IMR-90 (cell line): ENCODE data around the gene OSGEP. TPM values are rescaled to one million over a fixed set of nuclear protein-coding genes. Genes with fewer than 3 reads are reported as not detected.

Source experiments
- ATAC-seq: fragments of 200-7000 bp; cut with Tn5 transposase; 2 replicates; pipeline ENCODE4 v1.9.1; 2020; ENCODE audit warnings: low read depth, mild to moderate bottlenecking, moderate library complexity
- BruUV-seq: library from RNA; stranded (reverse); fragments of 400-500 nt; replicated peaks from 2 replicates; lab custom pipeline; 2021; lab: Mats Ljungman, UMichigan
- CTCF ChIA-PET: fragments of 300-600 bp; formaldehyde crosslinking; extraction: SDS; loops from one replicate; lab custom pipeline; 2021; ENCODE audit warnings: antibody characterized with exemption; lab: Yijun Ruan, JAX
- POLR2A ChIA-PET: fragments of 300-600 bp; sonication (Branson Sonifier 250); formaldehyde crosslinking; loops from one replicate; lab custom pipeline; 2022; ENCODE audit warnings: antibody characterized with exemption; ENCODE audit not compliant: unreplicated experiment; lab: Charles Lee
- DNase-seq: peaks from one replicate; pipeline ENCODE4 v3.0.0; 2013
- H2AFZ ChIP-seq: replicated peaks from 2 replicates; pipeline ENCODE3; 2013; ENCODE audit warnings: low read length, mild to moderate bottlenecking; ENCODE audit not compliant: poor library complexity
- H2AK5ac ChIP-seq: 2 replicates; pipeline ENCODE4 v1.6.1; 2013; ENCODE audit warnings: low read depth, low read length, inconsistent platforms
- H2AK9ac ChIP-seq: replicated peaks from 2 replicates; pipeline ENCODE3; 2013; ENCODE audit warnings: mild to moderate bottlenecking, low read depth, low read length, moderate library complexity; ENCODE audit not compliant: poor library complexity
- H2BK120ac ChIP-seq: 2 replicates; pipeline ENCODE4 v1.6.1; 2013; ENCODE audit warnings: low read depth, low read length, inconsistent platforms
- H2BK15ac ChIP-seq: 3 replicates; pipeline ENCODE4 v1.6.1; 2013; ENCODE audit warnings: low read depth, low read length, inconsistent platforms
- H2BK20ac ChIP-seq: 2 replicates; pipeline ENCODE4 v1.6.1; 2013; ENCODE audit warnings: low read depth, mild to moderate bottlenecking, inconsistent platforms, low read length, moderate library complexity
- H2BK5ac ChIP-seq: 2 replicates; pipeline ENCODE4 v1.6.1; 2013; ENCODE audit warnings: mild to moderate bottlenecking, low read depth, low read length, inconsistent platforms; ENCODE audit not compliant: poor library complexity, severe bottlenecking
- H3K14ac ChIP-seq: replicated peaks from 2 replicates; pipeline ENCODE4 v1.6.1; 2013; ENCODE audit warnings: low read depth, low read length, inconsistent platforms
- H3K18ac ChIP-seq: 2 replicates; pipeline ENCODE4 v1.6.1; 2013; ENCODE audit warnings: low read depth, low read length, control low read depth
- H3K23ac ChIP-seq: 2 replicates; pipeline ENCODE4 v1.6.1; 2013; ENCODE audit warnings: low read depth, low read length, inconsistent platforms
- H3K27ac ChIP-seq: 2 replicates; pipeline ENCODE4 v1.5.1; 2013; ENCODE audit warnings: mild to moderate bottlenecking, control low read depth, low read length; ENCODE audit not compliant: insufficient read depth
- H3K27me3 ChIP-seq: 2 replicates; pipeline ENCODE4 v1.6.1; 2013; ENCODE audit warnings: low read length; ENCODE audit not compliant: control insufficient read depth, insufficient read depth
- H3K36me3 ChIP-seq: 2 replicates; pipeline ENCODE4 v1.6.1; 2013; ENCODE audit warnings: low read length, mixed read lengths; ENCODE audit not compliant: control insufficient read depth, insufficient read depth
- H3K4ac ChIP-seq: 2 replicates; pipeline ENCODE4 v1.6.1; 2013; ENCODE audit warnings: low read depth, low read length, inconsistent platforms
- H3K4me1 ChIP-seq: 2 replicates; pipeline ENCODE4 v1.6.1; 2013; ENCODE audit warnings: low read length, mixed read lengths; ENCODE audit not compliant: control insufficient read depth, insufficient read depth
- H3K4me2 ChIP-seq: 2 replicates; pipeline ENCODE4 v1.6.1; 2013; ENCODE audit warnings: low read depth, mild to moderate bottlenecking, control low read depth, low read length, moderate library complexity
- H3K4me3 ChIP-seq: 2 replicates; pipeline ENCODE4 v1.5.1; 2013; ENCODE audit warnings: low read depth, mild to moderate bottlenecking, control low read depth, low read length, moderate library complexity; ENCODE audit not compliant: insufficient read depth
- H3K56ac ChIP-seq: 2 replicates; pipeline ENCODE4 v1.6.1; 2013; ENCODE audit warnings: low read length, inconsistent platforms; ENCODE audit not compliant: insufficient read depth; ENCODE audit errors: extremely low read depth
- H3K79me1 ChIP-seq, 2 experiments: 2 replicates each; pipeline ENCODE4 v1.6.1; 2013; ENCODE audit warnings: low read length in 2 of 2, inconsistent platforms in 1 of 2, low read depth in 1 of 2
- H3K9ac ChIP-seq: 2 replicates; pipeline ENCODE4 v1.6.1; 2013; ENCODE audit warnings: low read depth, low read length, control low read depth
- H3K9me1 ChIP-seq: 2 replicates; pipeline ENCODE4 v1.6.1; 2013; ENCODE audit warnings: low read length, inconsistent platforms; ENCODE audit not compliant: insufficient read depth
- H3K9me3 ChIP-seq: 2 replicates; pipeline ENCODE4 v1.6.1; 2013; ENCODE audit warnings: low read length; ENCODE audit not compliant: control insufficient read depth, insufficient read depth
- H4K20me1 ChIP-seq: 2 replicates; pipeline ENCODE4 v1.6.1; 2013; ENCODE audit warnings: low read length, inconsistent platforms; ENCODE audit not compliant: insufficient read depth
- H4K5ac ChIP-seq: 2 replicates; pipeline ENCODE4 v1.6.1; 2013; ENCODE audit warnings: mild to moderate bottlenecking, low read depth, low read length, control low read depth
- H4K8ac ChIP-seq, 2 experiments: 2 replicates each; pipeline ENCODE4 v1.6.1; 2013; ENCODE audit warnings: low read depth in 2 of 2, low read length in 2 of 2, control low read depth in 1 of 2, inconsistent platforms in 1 of 2
- H4K91ac ChIP-seq: 2 replicates; pipeline ENCODE4 v1.6.1; 2013; ENCODE audit warnings: low read depth, low read length, inconsistent platforms; ENCODE audit not compliant: insufficient read depth
- BHLHE40 ChIP-seq: fragments of 150-350 bp; IDR thresholded peaks from 2 replicates; pipeline ENCODE4 v1.6.1; 2016; ENCODE audit warnings: mild to moderate bottlenecking, low read depth, low read length
- CEBPB ChIP-seq: IDR thresholded peaks from 2 replicates; pipeline ENCODE4 v1.6.1; 2012; ENCODE audit warnings: low read depth, low read length, improper control_type of control experiment
- MAFK ChIP-seq: IDR thresholded peaks from 2 replicates; pipeline ENCODE4 v1.6.1; 2012; ENCODE audit warnings: low read depth, low read length, improper control_type of control experiment
- MXI1 ChIP-seq: IDR thresholded peaks from 2 replicates; pipeline ENCODE4 v1.6.1; 2012; ENCODE audit warnings: low read depth, mild to moderate bottlenecking, low read length, moderate library complexity, borderline replicate concordance
- NFE2L2 ChIP-seq: fragments of 150-350 bp; IDR thresholded peaks from 2 replicates; pipeline ENCODE4 v1.6.1; 2016; ENCODE audit warnings: low read depth, mild to moderate bottlenecking, low read length
- RCOR1 ChIP-seq: IDR thresholded peaks from 2 replicates; pipeline ENCODE4 v1.6.1; 2012; ENCODE audit warnings: mild to moderate bottlenecking, low read length, improper control_type of control experiment; ENCODE audit not compliant: insufficient replicate concordance
- RFX5 ChIP-seq: IDR thresholded peaks from 2 replicates; pipeline ENCODE4 v1.8.0; 2012; ENCODE audit warnings: low read depth, mild to moderate bottlenecking, low read length, moderate library complexity
- SMC3 ChIP-seq: fragments of 150-350 bp; IDR thresholded peaks from 2 replicates; pipeline ENCODE4 v1.6.1; 2016; ENCODE audit warnings: low read depth, mild to moderate bottlenecking, antibody characterized with exemption, low read length, moderate library complexity
- WGBS, 2 experiments: methylation state at CpG; one replicate each; pipeline versions ENCODE4 v1.1.5 to v1.1.7; 2013; ENCODE audit warnings: missing lambda C conversion rate in 2 of 2; ENCODE audit not compliant: insufficient read length in 1 of 2; ENCODE audit errors: extremely low coverage in 2 of 2; 5-methylcytosine and 5-hydroxymethylcytosine counted together
- dilution Hi-C: fragments of 300-500 bp; cut with HindIII; formaldehyde crosslinking; loops from one replicate; pipeline ENCODE4 v1.14.3; 2018; ENCODE audit warnings: low sequenced_read_pairs; ENCODE audit not compliant: unreplicated experiment
- in situ Hi-C: fragments of 300-500 bp; cut with MboI; formaldehyde crosslinking; loops from 3 replicates; pipeline ENCODE4 v1.14.3; 2019; ENCODE audit warnings: low sequenced_read_pairs, inconsistent platforms, mixed read lengths
- intact Hi-C: fragments of 100-400 bp; cut with micrococcal nuclease; formaldehyde crosslinking; loops from 2 replicates; pipeline ENCODE4 v1.10.0; 2022
- polyA plus RNA-seq, 3 experiments: library from polyadenylated mRNA; depleted of rRNA; stranded (reverse); fragments of >200 nt; gene quantifications; 2 replicates each; pipeline ENCODE4 v1.2.3, GENCODE V29; 2012; ENCODE audit warnings: low replicate concordance in 1 of 3
- total RNA-seq: library from RNA; depleted of rRNA; stranded (reverse); fragments of >200 nt; gene quantifications from 2 replicates; pipeline ENCODE4 v1.2.3, GENCODE V29; 2012
- TF ChIP-seq, protein P1 (sequence below): conservative IDR thresholded peaks from 2 replicates; pipeline ENCODE4 v1.5.1; 2012; ENCODE audit warnings: mild to moderate bottlenecking, low read depth, low read length, improper control_type of control experiment
- TF ChIP-seq, protein P2 (sequence below): fragments of 150-350 bp; IDR thresholded peaks from 2 replicates; pipeline ENCODE4 v1.6.1; 2016; ENCODE audit warnings: low read depth, mild to moderate bottlenecking, low read length, moderate library complexity, borderline replicate concordance

The OSGEP gene
- total and polyA plus RNA-seq, 2 of the 4 experiments (the other 2 are of a cell fraction) = 24.7 to 32.4 TPM

DNA sequence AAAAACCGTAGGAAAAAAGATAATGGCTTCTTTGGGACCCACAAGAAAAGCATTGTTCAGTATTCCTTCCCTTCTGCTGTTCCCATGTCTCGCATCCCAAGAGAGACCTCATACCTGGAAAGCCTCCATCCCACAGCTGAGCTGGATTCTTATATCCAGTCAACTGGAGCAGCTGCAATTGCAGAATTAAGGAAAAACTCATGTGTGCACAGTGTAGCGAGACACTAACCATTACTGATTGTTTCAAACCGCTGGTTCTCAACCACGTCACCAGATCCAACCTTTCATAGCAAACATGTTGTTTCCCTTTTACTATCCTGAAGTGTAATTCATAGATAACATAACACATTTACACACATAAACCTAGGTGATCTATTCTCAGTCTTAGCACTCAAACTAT, 45.3 kb upstream of the OSGEP start:
- H3K79me1 ChIP-seq = no peaks in the 10 kb centered on the region
- H2AFZ ChIP-seq = no peak overlapping the region
- no peak for ATAC-seq
- BruUV-seq = no TSS peak
- no peak overlapping the region for H2BK20ac ChIP-seq
- H2BK120ac ChIP-seq = no peak overlapping the region
- no peak for TF ChIP-seq SMC3
- TF ChIP-seq, protein P1, sequence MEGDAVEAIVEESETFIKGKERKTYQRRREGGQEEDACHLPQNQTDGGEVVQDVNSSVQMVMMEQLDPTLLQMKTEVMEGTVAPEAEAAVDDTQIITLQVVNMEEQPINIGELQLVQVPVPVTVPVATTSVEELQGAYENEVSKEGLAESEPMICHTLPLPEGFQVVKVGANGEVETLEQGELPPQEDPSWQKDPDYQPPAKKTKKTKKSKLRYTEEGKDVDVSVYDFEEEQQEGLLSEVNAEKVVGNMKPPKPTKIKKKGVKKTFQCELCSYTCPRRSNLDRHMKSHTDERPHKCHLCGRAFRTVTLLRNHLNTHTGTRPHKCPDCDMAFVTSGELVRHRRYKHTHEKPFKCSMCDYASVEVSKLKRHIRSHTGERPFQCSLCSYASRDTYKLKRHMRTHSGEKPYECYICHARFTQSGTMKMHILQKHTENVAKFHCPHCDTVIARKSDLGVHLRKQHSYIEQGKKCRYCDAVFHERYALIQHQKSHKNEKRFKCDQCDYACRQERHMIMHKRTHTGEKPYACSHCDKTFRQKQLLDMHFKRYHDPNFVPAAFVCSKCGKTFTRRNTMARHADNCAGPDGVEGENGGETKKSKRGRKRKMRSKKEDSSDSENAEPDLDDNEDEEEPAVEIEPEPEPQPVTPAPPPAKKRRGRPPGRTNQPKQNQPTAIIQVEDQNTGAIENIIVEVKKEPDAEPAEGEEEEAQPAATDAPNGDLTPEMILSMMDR = no peak
- TF ChIP-seq CEBPB = no peak
- TF ChIP-seq, protein P2, sequence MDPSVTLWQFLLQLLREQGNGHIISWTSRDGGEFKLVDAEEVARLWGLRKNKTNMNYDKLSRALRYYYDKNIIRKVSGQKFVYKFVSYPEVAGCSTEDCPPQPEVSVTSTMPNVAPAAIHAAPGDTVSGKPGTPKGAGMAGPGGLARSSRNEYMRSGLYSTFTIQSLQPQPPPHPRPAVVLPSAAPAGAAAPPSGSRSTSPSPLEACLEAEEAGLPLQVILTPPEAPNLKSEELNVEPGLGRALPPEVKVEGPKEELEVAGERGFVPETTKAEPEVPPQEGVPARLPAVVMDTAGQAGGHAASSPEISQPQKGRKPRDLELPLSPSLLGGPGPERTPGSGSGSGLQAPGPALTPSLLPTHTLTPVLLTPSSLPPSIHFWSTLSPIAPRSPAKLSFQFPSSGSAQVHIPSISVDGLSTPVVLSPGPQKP = no peak
- TF ChIP-seq BHLHE40 = no peak
- no peak for TF ChIP-seq MAFK
- no peak for TF ChIP-seq MXI1
- TF ChIP-seq RFX5 = no peak
- TF ChIP-seq NFE2L2 = no peak
- TF ChIP-seq RCOR1 = no peak
- no peak overlapping the region for H4K8ac ChIP-seq
- no peak overlapping the region for H3K23ac ChIP-seq
- H3K9me1 ChIP-seq = no peaks in the 10 kb centered on the region
- no peak overlapping the region for H3K14ac ChIP-seq
- H3K4ac ChIP-seq = no peak overlapping the region
- H3K56ac ChIP-seq = no peak overlapping the region
- intact Hi-C loops = no loop called here
- no peak overlapping the region for H3K9ac ChIP-seq
- dilution Hi-C loops = no loop called here
- no peak overlapping the region for H3K27ac ChIP-seq
- H2AK5ac ChIP-seq = no peak overlapping the region
- H2BK15ac ChIP-seq = no peak overlapping the region
- no peak overlapping the region for H3K4me2 ChIP-seq
- no peaks in the 10 kb centered on the region for H3K9me3 ChIP-seq
- POLR2A ChIA-PET = no interaction called here
- no peaks in the 10 kb centered on the region for H3K36me3 ChIP-seq
- no peak overlapping the region for H2AK9ac ChIP-seq
- no peak overlapping the region for H3K18ac ChIP-seq
- H4K5ac ChIP-seq = no peak overlapping the region
- H4K20me1 ChIP-seq = no peaks in the 10 kb centered on the region
- no peaks in the 10 kb centered on the region for H3K27me3 ChIP-seq
- WGBS, 2 experiments = 67% methylated on average over 1 of the region's 5 CpGs; no CpG with 5 or more reads in 1 of the 2 experiments
- H3K4me1 ChIP-seq = no peaks in the 10 kb centered on the region
- no peak overlapping the region for H2BK5ac ChIP-seq
- H3K4me3 ChIP-seq = no peak overlapping the region
- in situ Hi-C loops = no loop called here
- no peak overlapping the region for H4K91ac ChIP-seq
- CTCF ChIA-PET = no interaction called here
- no peak for DNase-seq
